Tibial artery (tissue), 4 donors: ENCODE measurements around the gene HSPA9.

Source experiments
- DNase-seq, 2 donors: peaks; one replicate each; pipeline ENCODE4 v3.0.0-alpha.2; 2019
- H3K27ac ChIP-seq, 2 donors: fragments of 200-600 bp; sonication (generic) in 1 of 2; 1 replicate in 1 of 2; 2 replicates in 1 of 2; pipeline ENCODE4 v1.5.1; 2018 to 2019; ENCODE audit warnings: mild to moderate bottlenecking in 1 of 2
- H3K27me3 ChIP-seq, 2 donors: fragments of 200-600 bp; sonication (generic) in 1 of 2; one replicate each; pipeline versions ENCODE4 v1.5.1 to v1.6.0; 2016 to 2019
- H3K36me3 ChIP-seq, 3 donors: fragments of 200-600 bp; sonication (generic) in 2 of 3; one replicate each; pipeline ENCODE4 v1.5.1; 2016 to 2019; ENCODE audit warnings: mild to moderate bottlenecking in 2 of 3
- H3K4me1 ChIP-seq, 4 donors: fragments of 200-600 bp; sonication (generic) in 2 of 4; 1 replicate in 3 of 4; 2 replicates in 1 of 4; pipeline ENCODE4 v1.5.1; 2016 to 2019
- H3K4me3 ChIP-seq, 2 donors: fragments of 200-600 bp; sonication (generic) in 1 of 2; 1 replicate in 1 of 2; 2 replicates in 1 of 2; pipeline ENCODE4 v1.5.1; 2018 to 2019; ENCODE audit warnings: mild to moderate bottlenecking in 2 of 2
- H3K9me3 ChIP-seq, 3 donors: fragments of 200-600 bp; sonication (generic) in 1 of 3; one replicate each; pipeline ENCODE4 v1.5.1; 2016 to 2019
- intact Hi-C: fragments of 100-400 bp; cut with DNase I; formaldehyde crosslinking; loops from one replicate; pipeline ENCODE4 v1.15.0; 2023; ENCODE audit warnings: low total_unique reads
- TF ChIP-seq, protein P1 (sequence below), 2 experiments: fragments of 200-600 bp in 1 of 2; fragments of 450-650 bp in 1 of 2; IDR thresholded peaks; one replicate each; pipeline ENCODE4 v1.5.1; 2017 to 2019; ENCODE audit warnings: antibody characterized with exemption in 2 of 2, mild to moderate bottlenecking in 1 of 2, moderate library complexity in 1 of 2

Gene HSPA9

DNA sequence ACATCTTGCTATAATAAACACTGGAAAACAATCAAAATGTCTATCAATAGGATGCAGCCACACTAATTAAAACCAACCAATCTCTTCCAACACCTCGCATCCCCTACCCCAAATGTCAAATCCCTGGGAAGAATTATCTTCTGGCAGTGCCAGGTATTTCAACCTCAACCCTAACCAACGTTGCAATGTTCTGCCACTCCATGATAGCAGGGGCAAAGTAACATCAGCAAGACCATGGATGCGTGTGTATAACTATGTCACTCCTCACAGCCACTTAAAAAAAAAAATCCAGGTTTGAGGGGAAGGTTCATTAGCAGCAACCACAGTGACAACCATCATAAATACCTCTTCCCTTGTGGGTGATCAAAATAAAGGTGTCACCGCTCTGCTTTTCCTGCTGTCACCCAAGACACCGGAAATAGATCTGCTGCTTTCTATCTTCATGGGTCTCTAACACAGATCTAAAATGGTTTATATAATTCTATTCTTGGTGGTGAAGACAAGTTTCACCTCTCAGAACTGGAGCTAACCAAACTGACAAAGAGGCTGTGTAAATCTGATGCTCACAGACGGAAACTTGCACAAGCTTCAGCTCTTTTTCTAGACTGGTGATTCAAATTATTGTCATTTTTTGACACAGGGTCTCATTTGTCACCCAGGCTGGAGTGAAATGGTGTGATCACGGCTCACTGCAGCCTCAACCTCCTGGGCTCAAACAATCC lies 9.9 kb downstream of the HSPA9 start:
- no peak overlapping the region for H3K27ac ChIP-seq
- H3K27me3 ChIP-seq: no peaks in the 10 kb centered on the region
- H3K4me1 ChIP-seq: peaks cover 0 to 8% (median 0%) of the 10 kb centered on the region in 4 donors
- no peak for DNase-seq
- H3K36me3 ChIP-seq: peaks cover 83 to 94% (median 88%) of the 10 kb centered on the region in 3 donors
- H3K4me3 ChIP-seq: no peak overlapping the region
- TF ChIP-seq, protein P1, sequence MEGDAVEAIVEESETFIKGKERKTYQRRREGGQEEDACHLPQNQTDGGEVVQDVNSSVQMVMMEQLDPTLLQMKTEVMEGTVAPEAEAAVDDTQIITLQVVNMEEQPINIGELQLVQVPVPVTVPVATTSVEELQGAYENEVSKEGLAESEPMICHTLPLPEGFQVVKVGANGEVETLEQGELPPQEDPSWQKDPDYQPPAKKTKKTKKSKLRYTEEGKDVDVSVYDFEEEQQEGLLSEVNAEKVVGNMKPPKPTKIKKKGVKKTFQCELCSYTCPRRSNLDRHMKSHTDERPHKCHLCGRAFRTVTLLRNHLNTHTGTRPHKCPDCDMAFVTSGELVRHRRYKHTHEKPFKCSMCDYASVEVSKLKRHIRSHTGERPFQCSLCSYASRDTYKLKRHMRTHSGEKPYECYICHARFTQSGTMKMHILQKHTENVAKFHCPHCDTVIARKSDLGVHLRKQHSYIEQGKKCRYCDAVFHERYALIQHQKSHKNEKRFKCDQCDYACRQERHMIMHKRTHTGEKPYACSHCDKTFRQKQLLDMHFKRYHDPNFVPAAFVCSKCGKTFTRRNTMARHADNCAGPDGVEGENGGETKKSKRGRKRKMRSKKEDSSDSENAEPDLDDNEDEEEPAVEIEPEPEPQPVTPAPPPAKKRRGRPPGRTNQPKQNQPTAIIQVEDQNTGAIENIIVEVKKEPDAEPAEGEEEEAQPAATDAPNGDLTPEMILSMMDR (IDR thresholded peaks at IDR 0.05): no peak
- H3K9me3 ChIP-seq: no peaks in the 10 kb centered on the region
- intact Hi-C loops: no loop called here

DNA sequence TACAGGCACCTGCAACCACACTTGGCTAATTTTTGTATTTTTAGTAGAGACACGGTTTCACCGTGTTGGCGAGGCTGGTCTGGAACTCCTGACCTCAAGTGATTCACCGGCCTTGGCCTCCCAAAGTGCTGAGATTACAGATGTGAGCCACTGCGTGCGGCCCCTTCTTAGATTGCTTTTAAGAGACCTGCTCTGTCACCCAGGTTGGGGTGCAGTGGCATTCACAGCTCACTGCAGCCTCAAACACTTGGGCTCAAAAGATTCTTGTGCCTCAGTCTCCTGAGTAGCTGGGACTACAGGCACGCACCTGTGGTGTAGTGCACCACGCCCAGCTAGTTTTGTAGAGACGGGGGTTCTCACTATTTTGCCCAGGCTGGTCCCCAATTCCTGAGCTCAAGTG lies 11.0 kb downstream of the HSPA9 start:
- TF ChIP-seq, protein P1 (IDR thresholded peaks at IDR 0.05): no peak
- no peaks in the 10 kb centered on the region for H3K9me3 ChIP-seq
- no peaks in the 10 kb centered on the region for H3K4me1 ChIP-seq
- H3K36me3 ChIP-seq: peaks cover 83 to 94% (median 88%) of the 10 kb centered on the region in 3 donors
- no peak overlapping the region for H3K4me3 ChIP-seq
- no peak for DNase-seq
- intact Hi-C loops: no loop called here
- no peaks in the 10 kb centered on the region for H3K27me3 ChIP-seq
- H3K27ac ChIP-seq: no peak overlapping the region

DNA sequence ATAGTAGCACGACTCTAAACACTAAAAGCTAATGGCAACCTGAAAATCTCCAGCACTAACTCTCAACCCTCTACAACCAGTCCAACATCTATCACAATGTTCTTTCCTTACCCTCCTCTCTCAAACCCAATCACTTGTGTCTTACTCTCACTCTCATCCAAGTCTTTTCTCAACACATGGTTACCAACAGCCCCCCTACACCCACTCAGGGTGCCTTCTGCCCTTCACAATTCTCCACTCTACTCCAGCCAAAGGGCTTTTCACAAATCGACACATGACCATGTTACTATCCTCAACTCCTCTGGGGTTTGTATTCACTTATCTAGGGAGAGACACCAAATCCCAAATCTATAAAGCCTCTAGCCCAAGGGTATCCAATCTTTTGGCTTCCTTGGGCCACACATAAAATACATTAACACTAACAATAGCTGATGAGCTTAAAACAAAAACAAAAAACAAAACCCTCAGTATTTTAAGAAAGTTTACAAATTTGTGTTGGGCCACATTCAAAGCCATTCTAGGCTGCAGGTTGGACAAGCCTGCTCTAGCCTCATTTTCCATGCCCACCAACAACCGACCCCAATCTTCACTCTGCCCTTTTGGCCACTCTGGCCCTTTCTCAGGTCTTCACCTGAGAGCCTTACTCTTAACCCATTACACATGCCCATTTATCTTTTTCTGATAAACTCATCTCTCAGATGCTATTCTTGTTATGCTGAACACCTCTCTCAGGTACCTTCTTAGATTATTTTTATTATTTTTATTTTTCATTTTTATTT lies 11.7 kb downstream of the HSPA9 start:
- peaks cover 83 to 94% (median 88%) of the 10 kb centered on the region in 3 donors for H3K36me3 ChIP-seq
- TF ChIP-seq, protein P1 (IDR thresholded peaks at IDR 0.05): no peak
- H3K9me3 ChIP-seq: no peaks in the 10 kb centered on the region
- H3K27me3 ChIP-seq: no peaks in the 10 kb centered on the region
- H3K27ac ChIP-seq: no peak overlapping the region
- intact Hi-C loops: no loop called here
- no peak overlapping the region for H3K4me3 ChIP-seq
- no peak for DNase-seq
- H3K4me1 ChIP-seq: no peaks in the 10 kb centered on the region

DNA sequence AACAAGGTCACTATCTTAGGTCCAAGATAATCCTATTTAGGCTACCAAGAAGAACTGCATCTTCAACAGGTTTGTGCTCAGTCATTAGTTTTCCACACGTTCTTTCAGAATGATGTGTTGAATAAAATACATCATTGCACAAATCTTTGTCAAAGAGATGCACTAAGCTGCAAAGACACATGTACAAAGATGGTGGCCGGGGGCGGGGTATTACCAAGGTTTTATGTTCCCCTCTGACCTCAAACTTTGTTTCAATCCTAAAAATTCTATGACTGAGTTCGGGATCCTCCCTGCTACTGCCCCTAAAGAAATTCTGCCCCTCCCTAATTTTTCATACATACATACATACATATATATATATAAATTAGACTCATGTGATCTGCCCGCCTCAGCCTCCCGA lies 14.2 kb downstream of the HSPA9 start:
- Histone ChIP-seq H3K36me3 (peaks cover 83 to 94% (median 88%) of the 10 kb centered on the region in 3 donors), H3K4me1 (no peaks in the 10 kb centered on the region), H3K27me3 (no peaks in the 10 kb centered on the region), H3K4me3 (no peak overlapping the region), H3K9me3 (no peaks in the 10 kb centered on the region), H3K27ac (no peak overlapping the region)
- intact Hi-C loops: no loop called here
- DNase-seq: no peak
- TF ChIP-seq, protein P1 (IDR thresholded peaks at IDR 0.05): no peak

DNA sequence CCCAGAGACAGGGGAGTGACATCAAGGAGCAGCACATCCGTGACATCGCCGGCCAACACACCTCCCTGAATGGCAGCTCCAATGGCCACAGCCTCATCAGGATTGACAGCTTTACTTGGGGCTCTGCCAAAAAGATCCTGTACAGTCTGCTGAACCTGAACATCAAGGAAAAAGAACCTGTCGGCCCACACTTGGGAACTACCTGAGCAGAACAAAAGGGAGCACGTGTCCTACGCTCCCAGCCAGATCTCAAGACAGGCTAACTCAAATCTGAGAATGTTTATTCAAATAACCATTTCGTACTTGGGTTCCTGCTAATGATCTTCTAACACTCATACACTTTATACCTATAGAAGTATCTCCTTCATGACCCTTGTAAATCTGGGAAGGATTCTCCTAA lies 15.3 kb downstream of the HSPA9 start:
- H3K4me3 ChIP-seq: no peak overlapping the region
- H3K36me3 ChIP-seq: peaks cover 82 to 93% (median 88%) of the 10 kb centered on the region in 3 donors
- intact Hi-C loops: no loop called here
- H3K9me3 ChIP-seq: no peaks in the 10 kb centered on the region
- no peaks in the 10 kb centered on the region for H3K4me1 ChIP-seq
- TF ChIP-seq, protein P1 (IDR thresholded peaks at IDR 0.05): no peak
- no peak for DNase-seq
- no peak overlapping the region for H3K27ac ChIP-seq
- H3K27me3 ChIP-seq: no peaks in the 10 kb centered on the region
